Measurements from ENCODE around the gene DHRS1.
"Not testable (repeated sequence)": the region's sequence is repeated elsewhere in the genome, so short reads cannot be mapped to it uniquely, and the experiment has no call there.

DHRS1 gene

DNA sequence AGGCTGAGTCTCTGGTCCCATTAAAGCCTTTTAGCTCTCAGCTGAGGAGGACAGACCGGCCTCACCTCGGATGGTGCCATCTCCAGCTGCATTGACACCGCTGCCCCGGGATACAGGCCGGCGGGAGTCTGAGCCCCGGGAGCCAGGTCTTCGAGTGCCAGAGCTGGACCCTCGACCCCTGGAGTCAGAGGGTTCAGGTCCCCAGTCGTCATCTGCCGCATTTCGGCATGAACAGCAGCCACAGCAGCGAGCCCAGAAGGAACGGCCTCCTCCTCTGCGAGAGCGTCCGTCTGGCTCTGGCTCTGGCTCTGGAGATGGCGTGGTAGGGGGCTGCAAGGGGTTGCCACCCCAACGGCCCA lies 37.6 kb downstream of the DHRS1 start:
- DNase-seq: no peak

DNA sequence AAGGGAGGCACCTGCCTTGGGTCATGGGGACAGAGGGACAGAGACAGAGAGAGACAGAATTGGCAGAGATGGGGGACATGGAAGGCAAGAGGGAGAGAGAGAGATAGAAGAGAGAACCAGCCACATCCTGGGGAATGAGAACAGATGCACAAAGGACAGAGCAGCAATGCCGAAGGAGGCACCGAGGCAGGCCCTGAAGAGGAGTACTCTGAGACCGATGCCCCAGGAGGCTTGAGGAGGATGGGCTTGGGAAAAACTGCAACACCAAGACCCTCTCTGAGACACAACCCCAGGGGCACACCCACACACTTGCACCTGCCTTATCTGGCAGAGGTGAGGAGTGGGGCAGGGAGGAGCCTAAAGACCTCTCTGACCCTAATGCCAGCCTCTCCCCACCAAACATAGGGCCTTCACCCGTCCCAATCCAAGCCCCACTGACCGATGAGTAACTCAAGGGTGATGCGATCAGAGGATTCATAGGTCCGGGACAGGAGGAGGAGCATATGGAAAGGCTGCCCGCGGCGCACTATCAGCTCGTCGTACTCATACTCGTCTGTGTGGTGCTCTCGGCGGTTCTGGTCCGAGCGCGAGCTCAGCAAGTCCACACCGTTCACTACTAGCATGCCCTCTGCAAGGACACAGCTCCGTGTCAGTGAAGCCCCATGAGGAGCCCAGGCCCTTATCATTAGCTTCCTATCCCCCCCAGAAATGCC lies 38.2 kb downstream of the DHRS1 start:
- no peak for DNase-seq

DNA sequence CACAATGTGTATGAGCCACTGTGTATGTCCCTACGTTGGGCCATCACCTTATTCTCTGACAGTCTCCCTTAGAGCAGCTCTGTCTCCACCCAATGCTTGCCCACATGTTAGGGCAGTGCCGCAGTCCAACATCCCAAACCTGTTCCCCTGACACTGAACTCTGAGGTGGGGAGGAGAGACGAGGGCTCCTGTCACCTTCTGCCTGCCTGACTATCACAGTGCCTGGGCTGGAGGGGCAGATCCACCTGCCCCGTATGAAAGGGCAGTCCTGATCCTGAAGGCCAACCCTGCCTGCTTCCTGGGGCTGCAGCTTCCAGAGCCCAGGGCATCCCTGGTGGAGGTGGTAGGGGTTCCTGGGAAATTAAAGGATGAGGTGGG lies 38.8 kb downstream of the DHRS1 start:
- no peak for DNase-seq

DNA sequence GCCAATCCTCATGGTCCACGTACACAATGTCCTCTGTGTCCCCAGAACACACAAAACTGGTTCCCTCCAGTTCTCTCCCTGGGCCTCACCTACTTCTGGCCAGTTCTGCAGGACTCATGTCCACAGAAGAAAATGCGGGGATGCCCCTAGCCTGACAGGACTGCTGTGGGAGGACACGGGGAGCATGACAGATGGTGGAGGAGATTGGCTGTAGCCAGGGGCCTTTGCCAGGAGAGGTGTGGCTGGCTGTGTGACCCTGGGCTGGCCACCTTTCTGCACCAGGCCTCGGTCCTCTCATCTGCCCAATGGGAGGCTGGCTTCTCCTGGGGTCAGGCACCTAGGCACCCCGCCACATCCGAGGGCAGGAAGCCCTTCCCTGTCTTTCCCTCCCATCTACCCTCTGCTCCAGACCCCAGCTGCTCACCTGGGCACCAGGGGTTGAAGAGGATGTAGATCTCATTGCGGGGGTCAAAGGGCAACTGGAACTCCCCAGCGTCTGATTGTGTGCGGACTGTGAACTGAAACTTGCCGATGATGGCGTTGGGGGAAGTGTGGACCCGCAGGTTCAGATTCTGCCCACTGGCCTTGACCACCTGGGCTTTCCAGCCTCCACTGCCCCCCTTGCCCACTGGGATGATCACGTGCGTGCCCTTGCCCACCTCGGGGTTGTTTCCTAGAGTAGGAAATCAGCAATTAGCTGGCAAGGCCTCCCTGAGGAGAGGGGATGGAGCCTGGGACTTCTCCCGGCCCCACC lies 39.4 kb downstream of the DHRS1 start:
- no peak for DNase-seq

DNA sequence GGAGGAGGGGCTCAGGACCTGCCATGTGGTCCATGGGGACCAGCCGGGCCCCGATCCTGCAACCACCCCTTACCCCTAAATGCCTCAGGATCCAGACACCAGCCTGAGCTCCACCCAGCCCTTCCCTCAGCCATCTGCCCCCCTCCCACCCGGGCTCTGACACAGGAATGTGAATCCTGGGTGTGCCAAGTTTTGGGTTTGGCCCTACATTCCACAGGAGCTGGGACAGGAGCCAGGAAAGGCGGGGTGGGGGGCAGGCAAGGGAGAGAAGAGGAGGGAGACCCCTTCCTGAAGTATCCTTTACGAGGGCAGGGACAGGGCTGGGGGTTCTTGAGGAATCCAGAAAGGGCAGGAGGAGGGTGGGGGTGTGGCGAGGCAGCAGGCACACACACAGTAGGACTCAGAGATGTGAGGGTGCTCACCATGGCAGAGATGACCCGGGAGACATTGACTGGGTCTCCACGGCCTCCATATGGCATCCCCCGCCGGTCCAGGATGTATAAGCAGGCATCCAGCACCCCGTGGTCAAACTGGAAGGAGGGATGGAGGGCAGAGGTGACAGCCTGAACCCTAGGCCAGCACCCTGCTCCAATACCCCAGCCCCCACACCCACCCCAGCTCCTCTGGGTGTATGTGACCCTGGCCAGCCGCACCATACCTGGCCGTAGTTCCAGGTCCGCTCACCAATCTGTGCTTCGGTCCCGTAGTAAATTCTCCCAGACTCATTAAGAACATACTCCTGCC lies 40.1 kb downstream of the DHRS1 start:
- no peak for DNase-seq

DNA sequence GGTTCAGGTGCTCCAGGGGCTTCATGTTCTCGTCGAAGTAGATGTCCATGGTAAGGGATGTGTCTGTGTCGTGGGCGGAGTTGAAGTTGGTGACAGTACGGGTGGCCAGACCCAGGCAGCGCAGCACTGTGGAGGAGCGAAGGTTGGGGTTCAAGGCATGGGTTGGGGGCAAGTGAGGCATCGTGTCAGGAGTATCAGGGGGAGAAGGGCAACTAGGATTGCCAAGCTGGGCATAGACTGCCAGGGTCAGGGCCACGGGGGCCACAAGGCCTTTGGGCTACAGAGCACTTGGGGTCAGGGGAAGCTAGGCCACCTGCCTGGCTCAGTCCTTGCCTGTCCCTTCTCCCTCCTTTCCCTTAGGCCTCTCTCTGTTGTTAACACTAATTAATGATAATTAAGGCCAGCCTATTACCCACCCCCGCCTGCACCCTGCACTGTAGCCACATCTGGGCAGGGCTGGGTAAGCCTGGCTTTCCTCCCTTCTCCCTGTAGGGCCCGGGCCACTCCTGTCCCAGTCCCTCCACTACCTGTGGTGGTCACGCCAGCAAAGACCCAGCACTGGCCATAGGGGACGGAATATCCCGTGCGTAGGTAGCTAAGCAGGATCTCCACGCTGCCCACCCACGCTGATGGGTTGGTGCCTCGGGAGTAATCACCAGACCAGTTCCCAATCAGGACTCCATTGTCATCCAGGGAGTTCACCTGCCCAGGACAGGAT lies 40.9 kb downstream of the DHRS1 start:
- DNase-seq: no peak

DNA sequence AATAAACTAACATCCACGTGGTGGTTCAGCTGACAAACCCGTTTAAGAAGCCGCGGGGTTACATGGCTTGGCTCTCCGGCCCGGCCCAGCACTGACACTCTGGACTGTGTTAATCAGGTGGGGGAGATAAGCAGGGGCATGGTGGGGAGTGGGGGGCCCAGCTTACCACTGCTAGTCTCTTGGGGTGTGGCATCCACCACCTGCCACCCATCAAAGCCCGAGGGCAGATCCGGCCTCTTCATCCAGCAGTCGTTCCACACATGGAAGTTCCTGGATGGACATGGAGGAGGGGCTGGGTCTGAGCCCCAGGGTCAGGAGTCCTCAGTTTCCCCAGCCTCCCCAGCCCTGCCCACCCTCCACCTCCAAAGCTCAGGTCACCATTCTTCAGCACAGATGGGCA lies 41.5 kb downstream of the DHRS1 start:
- DNase-seq: no peak

DNA sequence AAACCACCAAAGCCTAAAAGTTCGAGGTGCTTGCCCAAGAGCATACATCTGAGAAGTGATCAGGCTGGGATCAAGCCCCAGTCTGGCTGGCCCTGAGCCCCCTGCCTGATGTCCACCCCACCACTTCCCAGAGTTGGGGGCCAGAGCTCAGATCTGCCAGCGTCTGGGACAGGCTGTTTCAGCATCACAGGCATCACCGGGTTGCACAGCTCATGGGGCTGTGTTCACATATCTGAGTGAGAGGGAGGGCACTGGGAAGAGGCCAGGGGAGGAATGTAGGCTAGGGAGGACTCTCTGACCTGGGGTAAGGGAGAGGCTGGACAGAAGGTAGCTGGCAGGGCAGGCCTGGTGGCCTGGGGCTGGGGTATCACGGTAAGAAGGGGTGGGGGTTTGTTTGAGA lies 42.6 kb downstream of the DHRS1 start:
- no peak for DNase-seq

DNA sequence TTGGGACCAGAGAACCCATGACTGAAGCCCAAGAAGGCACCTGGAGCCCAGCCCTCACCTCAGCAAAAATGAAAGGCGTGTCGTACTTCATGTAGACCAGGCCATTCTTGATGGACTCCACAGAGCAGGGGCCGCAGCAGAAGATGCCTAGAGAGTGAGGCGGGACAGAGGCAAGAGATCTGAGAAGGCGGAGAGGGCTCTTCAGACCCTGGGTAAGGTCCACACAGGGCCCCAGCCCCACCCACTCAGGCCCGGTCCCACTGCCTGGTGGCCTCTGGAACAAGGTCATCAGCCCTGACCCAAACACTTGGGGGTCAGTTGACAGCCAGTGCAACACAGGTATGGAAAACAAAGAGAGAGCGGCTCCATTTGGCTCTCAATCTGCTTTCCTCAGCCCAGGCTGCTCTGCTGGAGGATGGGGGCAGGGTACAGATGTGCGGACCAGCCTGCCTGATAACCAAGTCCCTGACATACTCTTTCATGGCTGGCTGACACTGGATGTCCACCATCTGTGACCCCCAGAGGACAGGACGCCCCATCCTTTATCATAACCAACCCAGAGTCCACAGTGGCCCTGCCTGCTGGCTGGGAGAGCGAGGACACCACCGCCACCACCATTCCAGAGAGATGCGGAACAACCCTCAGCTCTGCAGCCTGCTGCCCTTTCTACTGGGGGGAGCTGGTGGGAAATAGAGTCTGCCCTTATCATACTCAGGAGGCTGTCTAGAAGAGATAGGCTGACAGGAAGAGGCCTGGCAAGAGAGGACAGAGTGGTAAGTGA lies 43.5 kb downstream of the DHRS1 start:
- no peak for DNase-seq

DNA sequence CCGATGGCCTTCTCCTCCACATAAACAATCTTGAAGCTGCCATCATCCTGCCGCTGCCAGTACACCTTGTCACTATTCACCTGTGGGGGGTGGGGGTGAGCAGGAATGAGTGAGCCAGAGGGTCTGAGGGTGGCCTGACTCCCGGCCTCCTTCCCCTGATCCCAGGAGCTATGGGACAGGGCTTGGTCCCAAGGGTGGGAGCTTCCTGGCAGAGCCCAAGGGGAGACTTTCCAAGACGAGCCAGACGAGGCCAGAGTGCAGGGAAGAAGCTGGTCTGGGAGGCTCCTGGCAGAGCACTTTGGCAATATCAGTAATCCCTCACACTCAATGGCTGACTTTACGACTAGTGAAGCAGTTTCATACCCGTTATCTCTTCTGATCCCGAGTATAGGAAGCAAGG lies 44.1 kb downstream of the DHRS1 start:
- DNase-seq: no peak

DNA sequence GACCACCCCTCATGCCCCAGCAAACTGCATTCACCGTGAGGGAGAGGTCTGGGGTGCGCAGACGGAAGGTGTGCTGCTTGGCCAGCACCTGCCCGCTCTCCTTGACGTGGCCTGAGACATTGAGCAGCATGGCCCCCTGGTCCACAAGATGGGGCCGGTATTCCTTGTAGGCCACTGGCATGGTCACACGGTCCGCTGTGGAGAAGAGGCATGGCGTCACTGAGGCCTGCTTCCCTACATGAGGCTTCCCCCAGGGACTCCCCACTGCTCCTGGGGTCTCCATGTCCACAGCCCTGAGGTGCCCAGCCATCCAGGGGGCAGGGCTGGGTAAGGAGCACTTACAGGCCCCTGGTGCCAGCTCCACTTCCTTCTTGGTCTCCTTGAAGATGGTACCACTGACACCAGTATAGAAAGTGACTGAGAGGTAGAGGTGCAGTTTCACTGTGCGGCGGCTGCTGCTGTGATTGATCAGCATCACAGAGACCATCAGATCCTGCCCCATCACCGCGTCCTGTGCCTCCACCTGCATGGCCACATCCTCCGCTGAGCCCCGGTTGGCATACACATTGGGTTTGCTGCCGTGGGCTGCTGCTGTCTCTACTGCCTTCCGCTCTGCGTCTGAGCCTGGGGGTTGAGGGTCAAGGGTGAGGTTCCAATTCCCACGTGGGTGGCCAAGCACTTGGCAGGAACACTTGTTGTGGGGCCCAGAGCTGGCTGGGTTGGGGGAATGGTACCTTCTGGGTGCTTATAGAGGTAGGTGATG lies 44.8 kb downstream of the DHRS1 start:
- no peak for DNase-seq

DNA sequence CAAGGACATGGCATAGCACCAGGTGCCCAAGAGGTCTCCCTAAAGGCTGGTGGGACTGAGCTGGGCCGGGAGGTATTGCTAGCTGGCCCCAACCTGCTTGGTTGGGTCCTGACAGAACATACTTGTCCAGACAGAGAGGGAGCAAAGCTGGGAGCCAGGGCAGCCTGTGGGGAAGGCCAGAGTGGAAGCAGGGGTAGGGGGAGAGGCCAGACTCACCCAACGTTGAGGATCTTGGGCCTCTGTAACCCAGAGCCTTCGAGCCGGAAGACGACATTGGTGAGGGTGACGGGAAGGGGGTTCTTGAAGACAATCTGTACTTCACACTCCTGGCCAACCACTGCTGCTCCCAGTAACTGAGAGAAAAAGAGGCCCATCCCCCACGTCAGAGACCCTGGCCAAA lies 45.6 kb downstream of the DHRS1 start:
- DNase-seq: no peak

DNA sequence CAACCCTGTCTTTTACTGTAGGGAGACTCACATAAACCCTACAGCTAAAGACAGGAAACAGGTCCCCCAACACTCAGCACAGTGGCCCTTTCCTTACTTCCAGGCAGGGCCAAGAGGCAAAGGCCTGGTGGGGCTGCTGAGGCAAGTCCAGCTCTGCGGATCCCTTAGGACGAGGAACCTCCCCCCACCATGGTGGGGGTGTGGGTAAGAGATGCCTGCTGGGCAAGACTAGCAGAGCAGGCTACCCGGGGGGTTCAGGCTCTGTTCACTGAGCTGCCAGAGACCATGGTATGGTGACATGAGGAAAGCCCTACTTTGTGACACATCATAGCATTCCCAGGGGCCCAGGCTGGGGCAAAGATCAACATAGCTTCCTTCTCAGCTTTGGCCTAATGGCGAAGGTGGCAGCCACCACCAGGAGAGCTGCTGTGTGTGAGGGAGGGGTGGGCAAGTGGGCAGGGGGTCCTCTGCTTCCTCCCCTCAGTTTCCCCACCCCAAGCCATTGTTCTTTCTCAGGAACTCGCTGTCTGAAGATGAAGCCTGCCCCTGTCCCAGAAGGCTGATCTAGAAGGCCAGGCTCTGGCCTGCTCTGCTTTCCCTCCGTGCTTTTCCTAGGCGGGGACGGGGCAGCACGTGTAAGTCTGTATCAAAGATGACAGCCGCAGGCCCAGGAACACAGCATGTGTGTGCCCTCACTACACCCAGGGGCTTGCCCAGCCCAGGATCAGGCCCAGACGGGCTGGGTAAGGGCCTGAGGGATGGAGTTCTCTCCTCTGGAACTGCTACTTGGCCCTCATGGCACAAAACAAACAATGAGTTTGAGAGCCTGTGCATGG lies 47.1 kb downstream of the DHRS1 start:
- no peak for DNase-seq

DNA sequence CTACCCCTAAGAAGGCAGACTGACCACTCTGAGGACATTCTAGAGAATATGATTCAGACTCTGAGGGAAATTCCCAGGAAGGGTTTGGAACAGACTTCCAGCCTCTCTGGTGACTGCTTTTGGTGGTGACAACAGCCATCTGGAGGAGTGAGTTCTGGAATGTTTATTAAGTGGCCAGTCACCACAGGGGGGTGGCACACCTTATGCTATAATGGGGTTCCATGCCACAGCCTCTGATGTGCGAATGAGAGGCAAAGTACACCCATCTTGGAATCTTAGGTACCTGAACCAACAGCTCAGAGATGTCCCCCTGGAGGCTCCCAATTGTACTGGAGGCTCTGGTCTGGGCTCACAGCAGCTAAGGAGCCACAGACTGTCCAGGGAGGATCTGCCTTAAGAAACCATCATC lies 47.7 kb downstream of the DHRS1 start:
- no peak for DNase-seq

DNA sequence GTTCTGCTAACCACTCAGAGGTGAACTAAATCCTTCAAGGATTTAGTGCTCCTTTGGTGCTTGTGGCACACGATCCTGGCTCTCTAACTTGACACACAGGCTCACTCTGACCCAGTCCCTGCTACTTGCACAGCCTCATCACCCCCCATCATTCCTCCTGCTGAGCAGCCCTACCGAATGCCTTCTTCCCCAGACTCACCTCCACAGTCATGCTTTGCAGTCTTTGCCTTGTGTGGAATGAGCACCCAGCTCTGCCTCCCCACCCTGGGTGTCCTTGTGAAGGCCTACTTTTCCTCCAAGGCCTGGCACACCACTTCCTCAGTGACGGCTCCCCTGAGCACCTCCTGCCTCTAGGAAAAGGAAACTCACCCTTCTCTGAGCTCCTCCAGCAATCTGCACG lies 49.2 kb downstream of the DHRS1 start:
- DNase-seq: no peak

DNA sequence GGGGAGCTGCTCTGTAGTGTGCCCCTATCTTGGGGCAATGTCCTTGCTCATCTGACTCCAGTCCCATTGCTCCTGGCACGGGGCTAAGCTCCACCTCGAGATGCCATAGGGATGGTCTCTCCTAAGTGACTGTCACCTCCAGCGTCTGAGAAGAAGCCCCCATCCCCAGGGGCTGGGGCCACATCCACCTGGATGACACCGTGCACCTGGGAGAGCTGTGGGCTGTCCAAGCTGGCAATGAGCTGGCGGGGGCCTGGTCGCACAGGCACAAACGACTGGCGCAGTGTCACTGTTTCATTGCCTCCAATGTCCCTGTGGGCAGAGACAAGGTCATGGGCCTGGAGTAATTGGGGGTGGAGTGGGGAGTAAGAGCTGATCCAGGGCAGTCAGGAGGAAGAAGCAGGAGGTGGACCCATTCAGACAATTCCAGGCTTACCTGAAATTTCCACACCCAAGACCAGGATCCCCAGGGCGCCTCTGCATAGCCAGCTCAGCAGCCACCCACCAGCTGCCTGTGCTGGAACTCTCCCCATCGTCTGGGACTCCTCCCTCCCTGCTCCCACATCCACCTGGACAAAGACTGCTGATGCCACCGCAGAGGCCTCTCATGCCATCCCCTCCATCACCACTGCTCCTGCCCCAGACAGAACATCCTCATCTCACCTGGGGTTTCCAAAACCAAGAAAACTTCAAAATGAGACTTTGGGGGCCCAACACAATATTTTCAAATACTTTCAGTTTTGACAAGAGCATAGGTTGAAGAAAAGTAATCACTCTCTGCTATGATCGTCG lies 50.2 kb downstream of the DHRS1 start:
- no peak for DNase-seq

DNA sequence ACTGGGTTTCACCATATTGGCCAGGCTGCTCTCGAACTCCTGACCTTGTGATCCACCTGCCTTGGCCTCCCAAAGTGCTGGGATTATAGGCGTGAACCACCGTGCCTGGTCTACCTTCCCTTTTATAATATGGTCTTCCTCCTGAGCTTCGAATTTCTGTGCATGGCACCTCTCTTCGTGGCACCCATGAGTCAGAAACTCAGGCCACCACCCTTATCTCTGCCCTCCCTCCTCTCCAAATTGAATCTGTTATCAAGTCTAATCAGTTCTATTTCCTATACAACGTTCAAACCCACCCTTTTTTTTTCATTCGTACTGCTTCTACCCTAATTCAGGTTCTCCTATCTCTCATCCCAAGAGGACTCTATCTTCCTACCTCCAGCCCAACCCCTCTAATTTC lies 52.2 kb downstream of the DHRS1 start:
- DNase-seq: no peak

DNA sequence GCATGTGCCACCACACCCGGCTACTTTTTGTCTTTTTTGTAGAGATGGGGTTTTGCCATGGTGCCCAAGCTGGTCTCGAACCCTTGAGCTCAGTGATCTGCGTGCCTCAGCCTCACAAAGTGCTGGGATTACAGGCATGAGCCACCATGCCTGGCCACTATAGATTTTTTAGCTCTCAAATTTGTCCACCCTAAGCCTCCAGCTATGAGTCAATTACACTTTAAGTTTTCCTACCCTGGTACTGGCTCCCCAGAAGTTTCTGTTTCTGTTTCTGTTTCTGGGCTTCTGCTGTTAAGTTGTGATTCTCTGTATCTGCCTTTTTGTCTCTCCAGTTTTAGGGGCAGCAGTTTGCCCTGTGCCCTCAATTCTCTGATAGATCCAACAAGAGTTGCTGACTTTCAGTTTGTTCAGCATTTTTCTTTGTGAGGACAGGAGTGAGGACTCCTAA lies 52.8 kb downstream of the DHRS1 start:
- DNase-seq: no peak

DNA sequence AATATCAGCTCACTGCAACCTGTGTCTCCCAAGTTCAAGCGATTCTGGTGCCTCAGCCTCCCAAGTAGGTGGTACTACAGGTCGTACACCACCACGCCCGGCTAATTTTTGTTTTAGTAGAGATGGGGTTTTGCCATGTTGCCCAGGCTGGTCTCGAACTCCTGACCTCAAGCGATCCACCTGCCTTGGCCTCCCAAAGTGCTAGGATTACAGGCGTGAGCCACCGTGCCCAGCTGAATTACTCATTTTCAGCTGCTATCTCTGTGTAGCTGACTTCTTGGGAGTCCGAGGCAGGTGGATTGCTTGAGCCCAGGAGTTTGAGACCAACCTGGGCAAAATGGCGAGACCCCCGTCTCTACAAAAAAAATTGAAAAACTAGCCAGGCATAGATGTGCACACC lies 54.2 kb downstream of the DHRS1 start:
- not testable (repeated sequence) for DNase-seq

DNA sequence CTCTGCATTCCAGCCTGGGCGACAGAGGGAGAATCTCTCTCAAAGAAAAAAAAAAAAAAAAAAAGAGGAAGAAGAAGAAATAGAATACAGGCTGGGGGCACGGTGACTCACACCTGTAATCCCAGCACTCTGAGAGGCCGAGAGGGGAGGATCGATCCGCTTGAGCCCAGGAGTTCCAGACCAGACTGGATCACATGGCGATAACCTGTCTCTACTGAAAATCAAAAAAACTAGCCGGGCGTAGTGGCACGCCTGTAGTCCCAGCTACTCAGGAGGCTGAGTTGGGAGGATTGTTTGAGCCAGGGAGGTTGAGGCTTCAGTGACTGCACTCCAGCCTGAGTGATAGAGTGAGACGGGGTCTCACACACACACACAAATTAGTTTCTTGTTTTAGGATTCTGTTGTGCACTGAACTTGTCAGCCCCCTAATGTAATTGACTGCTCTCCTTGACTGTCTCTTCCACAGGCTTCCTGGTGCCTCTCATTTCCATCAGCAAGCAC lies 56.2 kb downstream of the DHRS1 start:
- DNase-seq: no peak

Data from NCI-H1092 treated with DMSO at 0.1 percent for 48 hours (cell line).